Globus pallidus (tissue), 1 donor: ENCODE results near the gene COL8A2.

Experiments
- DNase-seq: peaks from one replicate; pipeline ENCODE4 v3.0.0-alpha.2; 2015; ENCODE audit warnings: low spot score

Gene COL8A2

GRCh38 chr1:36125129-36125991 lies at the start of gene COL8A2:
COL8A2 (minus strand) TSS chr1:36125222; CDS start chr1:36100242, 24,980 bp downstream.
- no peak for DNase-seq

DNA sequence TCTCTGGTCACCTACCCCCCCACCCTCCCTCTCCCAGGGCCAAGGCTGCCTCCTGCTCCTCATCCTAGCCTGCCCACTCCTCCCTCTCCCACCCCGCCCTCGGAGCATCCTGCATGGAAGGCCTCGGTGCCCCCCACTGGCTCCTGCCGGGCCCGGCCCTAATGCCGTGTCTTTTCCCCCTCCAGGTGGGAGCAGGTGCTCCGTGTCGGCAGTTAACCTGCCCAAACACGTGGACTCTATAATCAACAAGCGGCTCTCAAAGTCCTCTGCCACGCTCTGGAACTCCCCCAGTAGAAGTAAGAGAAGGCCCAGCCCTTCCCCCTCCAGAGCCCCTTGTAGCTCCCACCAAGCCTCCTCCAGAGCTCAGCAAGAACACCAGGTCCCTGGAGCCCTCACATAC lies 49.7 kb upstream of the COL8A2 start:
- DNase-seq, result no peak

GRCh38 chr1:36172983-36173382 lies 48.0 kb upstream of the COL8A2 start:
- DNase-seq, result no peak

DNA sequence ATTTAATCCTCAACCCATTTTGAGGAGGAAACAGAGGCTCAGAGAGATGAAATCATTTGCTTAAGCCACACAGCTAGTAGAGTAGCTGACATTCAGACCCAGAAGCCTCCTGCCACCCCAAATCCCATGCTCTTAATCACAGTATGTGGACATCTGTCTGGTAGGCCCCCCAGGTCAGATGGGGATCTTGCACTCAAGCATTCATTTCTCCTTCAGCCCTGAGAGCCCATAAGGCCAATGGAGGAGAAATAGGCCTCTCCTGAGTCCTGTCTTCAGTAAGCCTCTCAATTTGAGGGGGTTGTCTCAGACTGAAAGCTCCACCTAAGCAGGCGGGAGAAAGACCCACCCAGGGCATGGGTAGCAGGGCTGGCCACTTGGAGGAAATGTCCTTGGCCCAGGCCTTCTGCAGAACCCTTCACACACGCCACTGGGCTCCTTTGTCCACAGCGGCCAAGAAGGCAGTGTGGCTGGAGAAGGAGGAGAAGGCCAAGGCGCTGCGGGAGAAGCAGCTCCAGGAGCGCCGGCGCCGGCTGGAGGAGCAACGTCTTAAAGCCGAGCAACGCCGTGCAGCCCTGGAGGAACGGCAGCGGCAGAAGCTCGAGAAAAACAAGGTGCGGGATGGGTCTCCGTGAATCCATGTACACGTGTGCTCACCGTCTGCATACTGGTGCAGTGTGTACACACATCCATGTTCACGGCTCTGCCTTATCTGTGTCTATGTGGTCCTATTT lies 47.2 kb upstream of the COL8A2 start:
- no peak for DNase-seq

- DNase-seq, result no peak
Observed at GRCh38 chr1:36170643-36171412, 45.8 kb upstream of the COL8A2 start.

- no peak for DNase-seq
Observed at GRCh38 chr1:36168514-36168913, 43.5 kb upstream of the COL8A2 start.

- no peak for DNase-seq
Observed at GRCh38 chr1:36166938-36167905, 42.2 kb upstream of the COL8A2 start.

- no peak for DNase-seq
Observed at GRCh38 chr1:36166136-36166535, 41.1 kb upstream of the COL8A2 start.

GRCh38 chr1:36165145-36165544 lies 40.1 kb upstream of the COL8A2 start:
- no peak for DNase-seq

DNA sequence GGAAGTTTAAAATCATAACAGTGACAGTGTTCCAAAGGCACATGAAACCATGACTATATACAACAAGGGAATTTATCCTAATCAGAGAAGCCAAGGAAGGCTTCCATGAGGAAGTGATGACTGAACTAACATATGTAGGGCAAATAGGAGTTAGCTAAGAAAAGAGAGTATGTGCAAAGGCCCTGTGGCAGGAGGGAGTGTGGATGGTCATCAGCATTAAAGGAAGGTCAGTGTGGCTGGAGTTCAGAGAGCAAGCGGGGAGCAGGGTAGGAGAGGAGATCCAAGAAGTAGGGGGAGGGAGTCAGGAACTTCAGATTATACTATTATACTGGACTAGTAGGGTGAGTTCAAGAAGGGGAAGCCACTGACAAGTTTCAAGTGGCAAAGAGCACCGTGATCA lies 39.3 kb upstream of the COL8A2 start:
- DNase-seq, result no peak

DNA sequence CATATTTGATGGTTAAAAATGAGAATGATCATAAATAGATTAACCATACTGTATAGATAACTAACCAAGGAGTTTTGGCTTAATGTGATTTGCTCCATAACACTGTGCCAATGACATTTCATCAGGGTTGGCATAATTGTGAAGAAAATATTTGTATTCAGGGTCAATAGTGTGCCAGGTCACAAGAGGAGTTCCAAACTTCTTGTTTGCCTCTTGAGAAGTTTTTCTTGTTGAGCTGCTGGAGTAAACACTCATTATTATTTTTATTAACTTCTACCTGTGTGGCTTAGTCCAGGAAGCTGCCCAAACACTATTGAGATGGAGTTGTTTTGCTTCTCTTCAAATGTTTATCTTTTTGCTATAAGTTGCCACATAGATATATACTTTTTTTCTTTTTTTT lies 38.4 kb upstream of the COL8A2 start:
- DNase-seq, result no peak

GRCh38 chr1:36162680-36163239 lies 37.7 kb upstream of the COL8A2 start:
- peak; percentile 39 for DNase-seq

- DNase-seq, result peak; percentile 43
Observed at GRCh38 chr1:36161641-36162531, 36.9 kb upstream of the COL8A2 start.

DNA sequence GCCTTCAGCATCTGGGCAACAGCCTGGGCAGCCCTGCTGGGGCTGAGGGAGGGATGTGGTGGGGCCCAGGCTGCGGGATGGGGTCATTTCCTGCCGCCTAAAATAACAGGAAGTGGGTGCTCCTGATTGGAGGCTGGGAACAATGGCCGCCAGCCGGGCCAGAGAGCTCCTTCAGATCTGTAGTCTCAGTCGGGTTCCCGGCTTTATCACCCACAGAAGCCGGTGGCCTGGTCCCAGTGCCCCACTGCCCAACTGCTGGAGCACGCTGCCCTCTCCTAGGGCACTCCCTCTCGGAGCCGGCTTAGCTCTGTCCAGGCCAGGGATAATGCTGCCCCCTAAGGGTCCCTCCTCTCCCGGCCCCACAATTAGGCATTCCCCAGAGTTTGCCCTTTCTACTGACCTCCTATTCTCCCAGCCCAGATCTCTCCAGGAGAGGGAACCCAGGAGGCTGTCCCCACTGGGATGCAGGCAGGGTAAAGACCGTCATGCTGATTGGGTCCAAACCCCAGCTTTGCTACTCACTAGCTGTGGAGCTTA lies 36.0 kb upstream of the COL8A2 start:
- peak; percentile 70 for DNase-seq

DNA sequence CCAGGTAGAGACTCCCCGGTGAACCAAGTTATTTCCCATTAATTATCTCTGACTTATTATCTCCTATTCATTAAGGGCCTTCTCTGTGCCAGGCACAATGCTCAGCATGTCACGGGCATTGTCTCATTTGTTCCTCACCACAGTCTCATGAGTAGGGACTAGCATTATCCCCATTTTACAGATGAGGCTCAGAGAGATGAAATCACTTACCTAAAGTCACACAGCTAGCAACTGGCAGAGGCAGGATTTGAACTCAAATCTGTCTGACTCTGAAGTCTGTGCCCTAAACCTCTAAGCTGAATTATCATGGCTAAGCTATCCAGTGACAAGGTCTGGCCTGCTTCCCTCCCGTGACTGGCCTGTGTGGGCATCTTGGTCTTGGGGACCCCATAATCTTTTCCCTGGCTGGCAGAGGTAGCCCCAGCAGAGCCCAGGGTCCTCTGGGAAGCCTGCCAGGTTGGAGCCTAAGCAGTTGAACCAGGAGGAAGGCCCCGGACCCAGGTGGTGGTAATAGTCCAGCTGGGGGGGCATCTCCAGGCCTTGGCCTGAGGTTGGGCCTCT lies 35.4 kb upstream of the COL8A2 start:
- DNase-seq, result no peak

DNA sequence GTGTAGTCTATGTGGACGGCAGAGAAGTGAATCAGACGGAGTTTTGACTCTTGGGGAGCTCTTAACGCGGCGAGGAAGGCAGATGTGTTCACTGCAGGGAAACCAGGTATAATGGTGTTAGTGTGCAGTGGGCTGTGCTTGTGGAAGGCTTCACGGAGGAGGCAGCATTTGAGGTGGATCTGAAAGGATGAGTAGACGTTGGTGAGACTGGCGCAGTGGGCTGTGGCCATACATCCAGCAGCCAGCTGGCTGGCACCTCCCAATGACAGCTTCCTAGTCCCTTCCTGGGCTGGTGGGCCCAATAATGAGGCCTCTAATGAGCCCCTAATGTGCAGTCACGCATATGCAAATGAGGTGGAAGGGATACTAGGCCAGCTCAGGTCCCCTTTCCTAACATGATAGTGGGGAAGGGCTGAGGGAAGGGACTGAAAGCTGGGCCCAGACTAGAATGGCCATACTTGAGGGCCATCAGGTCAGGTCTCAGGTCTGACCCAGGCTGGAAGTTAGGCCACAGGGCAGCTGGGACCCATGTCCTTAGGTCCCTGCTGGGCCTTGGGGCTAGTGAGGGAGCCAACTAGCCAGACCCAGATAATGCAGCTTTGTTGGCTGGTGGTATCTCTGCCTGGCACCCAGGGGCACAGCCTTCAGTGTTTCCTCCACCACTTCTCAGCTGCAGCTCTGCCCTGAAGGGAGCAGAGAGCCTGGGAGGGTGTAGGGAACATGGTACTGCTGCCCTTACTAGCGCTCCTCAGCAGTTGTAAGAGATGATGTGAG lies 34.8 kb upstream of the COL8A2 start:
- peak; percentile 94 for DNase-seq

DNA sequence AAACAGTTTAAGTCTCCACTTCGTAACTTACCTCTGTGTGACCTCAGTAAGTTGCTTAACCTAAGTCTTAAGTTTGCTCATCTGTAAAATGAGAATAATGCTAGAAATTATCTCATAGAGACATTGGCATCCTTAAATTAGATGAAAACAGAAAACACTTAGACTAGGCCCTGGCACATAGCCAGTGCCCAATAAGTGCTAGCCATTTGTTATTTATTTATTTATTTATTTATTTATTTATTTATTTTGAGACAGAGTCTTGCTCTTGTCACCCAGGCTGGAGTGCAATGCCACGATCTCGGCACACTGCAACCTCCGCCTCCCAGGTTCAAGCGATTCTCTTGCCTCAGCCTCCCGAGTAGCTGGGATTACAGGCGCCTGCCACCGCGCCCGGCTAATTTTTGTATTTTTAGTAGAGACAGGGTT lies 33.8 kb upstream of the COL8A2 start:
- peak; percentile 59 for DNase-seq
